ENCODE data around the gene UQCR10.
A peak's percentile ranks its signal among the peaks of the same experiment; 100 is the strongest.

The UQCR10 gene

DNA sequence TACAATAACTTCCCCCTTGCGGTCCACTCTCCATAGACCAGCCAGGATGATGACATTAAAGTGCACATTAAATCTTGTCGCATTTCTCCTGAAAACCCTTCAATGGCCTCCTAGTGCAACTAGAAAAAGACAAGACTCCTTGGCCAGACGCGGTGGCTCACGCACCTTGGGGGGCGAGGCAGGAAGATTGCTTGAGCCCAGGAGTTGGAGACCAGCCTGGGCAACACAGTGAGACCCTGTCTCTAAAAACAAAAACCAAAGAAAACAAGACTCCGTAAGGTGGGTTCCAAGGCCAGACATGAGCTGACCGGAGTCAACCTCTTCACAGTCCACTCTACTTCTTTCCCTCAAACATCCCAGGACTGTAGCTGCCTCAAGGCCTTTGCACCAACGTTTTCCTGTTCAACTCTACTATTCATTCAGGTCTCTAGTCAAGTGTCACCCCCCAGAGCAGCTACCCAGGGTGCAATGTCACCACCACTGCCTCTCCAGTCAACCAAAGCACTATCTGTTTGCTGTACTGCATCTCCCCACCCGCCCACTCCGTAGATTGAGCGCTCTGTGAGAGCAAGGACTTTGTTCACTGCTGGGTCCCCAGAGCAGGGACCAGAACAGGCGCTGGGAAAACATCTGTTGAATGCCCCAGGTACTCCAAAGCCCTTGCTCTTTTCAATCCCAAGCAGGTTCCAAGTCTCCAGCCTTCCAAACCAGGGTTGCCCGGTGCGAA lies 1.1 kb upstream of the UQCR10 start:
- DNase-seq, result no peak

DNA sequence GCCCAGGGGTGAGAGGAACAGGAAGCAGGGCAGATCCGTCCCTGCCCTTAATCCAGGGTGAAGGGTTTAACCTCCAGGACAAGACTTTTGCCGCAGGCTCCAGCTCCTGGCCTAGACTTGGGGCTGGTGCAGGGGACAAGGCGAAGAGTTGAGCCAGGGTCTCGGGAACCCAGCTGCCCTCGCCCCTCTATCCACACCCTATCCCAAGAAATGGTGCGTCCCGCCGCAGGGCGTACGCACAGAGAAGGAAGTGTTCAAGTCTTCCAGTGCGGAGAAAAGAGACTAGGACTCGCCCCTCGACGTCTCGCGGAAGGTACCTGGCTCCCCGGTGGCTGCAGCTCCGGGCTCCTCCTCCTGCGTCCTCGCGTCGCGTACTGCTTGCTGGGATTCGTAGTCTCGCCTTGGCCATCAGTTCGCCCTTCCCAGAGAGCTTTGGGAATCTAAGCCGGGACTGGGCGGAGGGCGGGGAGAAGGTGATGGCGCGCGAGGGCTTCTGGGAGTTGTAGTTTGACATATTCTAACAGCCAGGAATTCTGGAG lies 468 bp upstream of the UQCR10 start, which contains the start of gene ZMAT5:
Gene ZMAT5, minus strand, starts transcription at position 376 of the 539 bp plus-strand sequence. CDS start 18,463 bp downstream, outside the sequence.
- peak; percentile 83 for DNase-seq

DNA sequence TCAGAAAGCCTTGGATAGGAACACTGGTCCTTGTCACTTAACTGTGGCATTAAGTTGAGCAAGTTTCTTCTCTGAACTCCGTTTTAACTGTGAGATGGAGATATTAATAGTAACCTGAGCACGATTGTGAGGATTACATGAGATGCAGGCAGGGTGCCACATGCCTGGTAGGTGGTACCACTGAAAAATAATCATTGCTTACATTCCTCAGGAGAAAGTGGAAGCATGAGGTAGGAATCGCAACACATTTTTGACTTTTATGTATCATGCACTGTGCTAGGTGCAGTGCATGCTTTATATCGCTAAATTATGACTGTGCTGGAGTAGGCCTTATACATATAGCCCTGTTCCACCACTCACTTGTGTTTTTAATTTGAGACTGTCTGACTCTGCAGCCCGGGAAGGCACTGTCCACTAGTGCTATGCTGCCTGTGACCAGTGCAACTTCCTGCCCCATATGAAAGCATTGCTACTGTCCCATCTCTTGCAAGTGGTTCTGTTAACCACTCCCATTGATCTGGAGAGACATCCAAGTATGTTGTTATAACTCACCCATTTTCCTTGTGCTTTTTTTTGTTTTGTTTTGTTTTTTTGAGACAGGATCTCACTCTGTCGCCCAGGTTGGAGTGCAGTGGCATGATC lies 1.0 kb downstream of the UQCR10 start:
- DNase-seq, result no peak

DNA sequence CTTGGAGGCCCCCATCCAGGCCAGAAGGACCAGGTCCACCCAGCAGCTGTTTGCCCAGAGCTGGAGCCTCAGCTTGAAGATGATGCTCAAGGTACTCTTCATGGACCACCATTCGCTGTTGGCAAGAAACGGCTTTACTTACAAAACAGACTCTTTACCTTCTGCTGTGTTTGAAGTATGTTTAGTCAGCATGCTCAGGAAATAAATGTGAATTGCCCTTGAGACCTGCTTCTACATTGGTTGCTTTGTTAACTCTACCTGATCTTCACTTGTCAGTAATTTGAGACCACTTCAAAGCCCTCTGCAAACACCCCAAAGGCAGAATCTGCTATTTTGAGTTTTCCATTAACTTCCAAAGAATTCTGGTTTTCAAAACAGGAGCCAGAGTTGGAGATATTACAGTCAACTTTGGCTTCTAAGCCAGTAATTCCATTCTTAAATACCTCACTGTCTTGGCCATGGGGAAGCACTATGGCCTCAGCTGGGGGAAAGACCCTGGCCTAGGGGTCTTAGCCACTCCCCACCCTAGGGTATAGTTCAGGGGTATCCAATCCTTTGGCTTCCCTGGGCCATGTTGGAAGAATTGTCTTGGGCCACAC lies 2.7 kb downstream of the UQCR10 start:
- no peak for DNase-seq

DNA sequence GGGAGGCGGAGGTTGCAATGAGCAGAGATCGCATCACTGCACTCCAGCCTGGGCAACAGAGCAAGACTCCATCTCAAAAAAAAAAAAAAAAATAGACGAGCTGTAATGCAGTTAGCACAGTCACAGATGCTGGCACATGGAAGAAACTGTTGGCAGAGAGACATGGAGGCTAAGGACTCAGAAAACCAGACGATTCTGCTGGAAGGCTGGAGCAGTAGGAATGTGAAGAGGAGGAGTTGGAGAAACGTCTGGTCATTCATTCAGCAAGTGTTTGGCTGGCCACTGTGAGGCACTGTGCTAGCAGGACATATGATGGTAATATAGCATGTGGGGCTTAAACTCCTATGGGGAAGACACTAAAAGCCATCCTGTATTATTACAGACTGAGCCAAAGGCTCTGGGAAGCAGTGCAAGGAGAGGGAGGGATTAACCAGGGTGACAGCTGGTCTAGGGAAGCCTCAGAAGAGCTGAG lies 5.0 kb downstream of the UQCR10 start:
- DNase-seq, result no peak

DNA sequence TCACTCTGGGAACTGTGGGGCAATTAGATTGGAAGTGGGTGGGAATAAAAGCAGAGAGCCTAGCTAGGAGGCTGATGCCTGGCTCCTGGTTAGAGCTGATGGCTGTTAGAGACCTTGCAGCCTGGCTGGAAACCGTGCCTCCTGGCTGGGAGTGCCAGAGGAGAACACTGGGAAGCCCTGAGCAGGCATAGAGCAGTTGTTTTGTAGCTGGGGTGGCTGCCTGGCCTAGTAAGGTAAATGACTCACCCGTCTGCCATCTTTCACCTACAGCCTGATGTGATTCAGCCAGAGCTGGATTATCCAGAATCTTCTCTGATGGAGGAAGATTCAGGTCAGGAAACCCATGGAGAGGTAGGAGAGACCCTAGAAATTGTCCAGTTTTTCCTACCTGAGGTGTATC lies 6.1 kb downstream of the UQCR10 start:
- DNase-seq, result no peak

DNA sequence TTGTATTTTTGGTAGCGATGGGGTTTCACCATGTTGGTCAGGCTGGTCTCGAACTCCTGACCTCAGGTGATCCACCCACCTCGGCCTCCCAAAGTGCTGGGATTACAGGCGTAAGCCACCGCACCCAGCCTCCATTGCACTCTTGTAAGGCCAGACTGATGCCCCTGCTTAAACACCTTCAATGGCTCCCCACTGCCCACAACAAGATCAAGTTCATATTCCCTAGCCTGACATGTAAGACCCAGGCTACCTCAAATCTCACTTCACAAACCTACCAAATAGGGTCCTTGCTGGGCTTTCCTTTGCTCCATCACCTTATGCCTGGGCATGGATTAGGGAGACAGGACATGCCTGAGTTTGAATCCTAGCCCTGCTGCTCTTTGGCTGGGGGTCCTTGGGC lies 13.1 kb downstream of the UQCR10 start:
- DNase-seq, result no peak

DNA sequence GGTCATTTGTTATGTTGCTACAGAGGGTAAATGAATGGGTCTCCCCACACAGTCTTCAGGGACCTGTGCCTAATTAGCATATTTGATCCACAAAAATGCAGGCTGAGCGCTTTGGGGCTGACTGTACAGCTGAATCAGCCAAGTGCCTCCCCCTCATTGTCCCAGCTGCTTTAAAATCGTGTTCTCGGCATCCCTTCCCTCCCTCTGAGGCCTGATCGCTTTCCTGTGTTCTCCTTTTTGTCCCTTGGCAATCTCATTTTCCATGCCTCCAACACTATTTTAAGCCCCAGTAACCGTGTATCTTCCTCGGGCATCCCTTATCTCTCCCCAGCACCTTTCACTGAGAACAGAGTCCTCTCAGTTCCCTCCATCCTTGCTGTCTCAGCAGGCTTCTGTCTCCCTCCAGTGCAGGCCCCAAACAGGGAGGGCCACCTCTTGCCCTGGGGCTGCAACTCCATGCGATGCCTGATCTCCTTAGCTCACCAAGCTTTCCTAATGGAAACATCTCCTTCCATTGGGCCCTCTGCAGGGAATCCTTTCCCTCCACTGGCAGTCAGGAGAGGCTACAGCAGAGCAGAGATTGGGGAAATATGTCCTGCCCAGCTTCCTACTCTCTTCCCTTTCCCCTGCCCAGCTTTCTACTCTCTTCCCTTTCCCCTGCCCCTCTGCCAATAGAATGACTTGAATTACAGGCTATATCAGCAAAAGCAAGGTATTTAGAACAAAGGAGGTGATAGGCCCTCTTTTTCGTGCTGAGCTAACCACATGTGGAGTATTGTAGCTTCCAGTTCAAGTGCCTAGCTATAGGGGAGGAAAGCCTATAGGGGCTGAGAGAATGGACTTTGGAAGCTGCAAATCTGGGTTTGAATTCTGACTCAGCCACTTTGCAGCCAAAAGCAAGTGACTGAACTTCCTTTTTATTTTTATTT lies 13.8 kb downstream of the UQCR10 start:
- no peak for DNase-seq

DNA sequence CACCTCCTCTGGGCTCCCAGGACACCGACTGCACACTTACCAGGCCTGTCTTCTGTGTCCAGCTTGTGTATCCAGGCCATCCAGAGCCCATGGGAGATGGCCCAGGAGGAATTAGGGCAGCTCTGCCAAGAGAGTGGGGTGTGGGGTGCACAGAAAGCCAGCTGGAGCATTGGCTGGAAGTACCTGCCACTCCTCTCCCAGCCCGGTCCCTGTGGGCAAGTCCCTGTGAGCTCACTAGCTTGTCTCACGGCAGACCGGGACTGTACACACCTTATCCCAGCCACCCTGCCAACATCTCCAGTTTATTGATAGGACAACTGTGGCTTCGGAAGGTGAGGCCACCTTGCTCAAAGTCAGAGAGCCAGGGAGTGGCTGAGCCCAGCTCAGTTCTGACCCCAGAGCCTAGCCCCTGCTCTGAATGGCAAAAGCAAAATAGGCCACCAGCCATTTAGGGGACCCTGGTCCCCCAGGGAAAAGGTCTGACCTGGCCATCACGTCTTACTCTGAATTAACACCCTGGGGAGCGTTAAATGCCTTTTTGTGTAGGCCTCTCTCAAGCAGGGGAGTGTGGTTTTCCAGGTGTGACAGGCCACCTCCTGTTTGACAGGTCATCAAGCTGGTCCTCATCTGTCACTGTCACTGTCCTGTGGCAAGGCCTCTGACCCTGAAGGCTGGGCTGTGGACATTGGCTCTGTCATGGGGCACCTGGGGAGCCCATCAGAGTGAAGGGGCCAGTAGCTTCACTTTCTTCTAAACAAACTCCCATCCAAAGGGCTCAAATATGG lies 15.1 kb downstream of the UQCR10 start:
- DNase-seq, result no peak

DNA sequence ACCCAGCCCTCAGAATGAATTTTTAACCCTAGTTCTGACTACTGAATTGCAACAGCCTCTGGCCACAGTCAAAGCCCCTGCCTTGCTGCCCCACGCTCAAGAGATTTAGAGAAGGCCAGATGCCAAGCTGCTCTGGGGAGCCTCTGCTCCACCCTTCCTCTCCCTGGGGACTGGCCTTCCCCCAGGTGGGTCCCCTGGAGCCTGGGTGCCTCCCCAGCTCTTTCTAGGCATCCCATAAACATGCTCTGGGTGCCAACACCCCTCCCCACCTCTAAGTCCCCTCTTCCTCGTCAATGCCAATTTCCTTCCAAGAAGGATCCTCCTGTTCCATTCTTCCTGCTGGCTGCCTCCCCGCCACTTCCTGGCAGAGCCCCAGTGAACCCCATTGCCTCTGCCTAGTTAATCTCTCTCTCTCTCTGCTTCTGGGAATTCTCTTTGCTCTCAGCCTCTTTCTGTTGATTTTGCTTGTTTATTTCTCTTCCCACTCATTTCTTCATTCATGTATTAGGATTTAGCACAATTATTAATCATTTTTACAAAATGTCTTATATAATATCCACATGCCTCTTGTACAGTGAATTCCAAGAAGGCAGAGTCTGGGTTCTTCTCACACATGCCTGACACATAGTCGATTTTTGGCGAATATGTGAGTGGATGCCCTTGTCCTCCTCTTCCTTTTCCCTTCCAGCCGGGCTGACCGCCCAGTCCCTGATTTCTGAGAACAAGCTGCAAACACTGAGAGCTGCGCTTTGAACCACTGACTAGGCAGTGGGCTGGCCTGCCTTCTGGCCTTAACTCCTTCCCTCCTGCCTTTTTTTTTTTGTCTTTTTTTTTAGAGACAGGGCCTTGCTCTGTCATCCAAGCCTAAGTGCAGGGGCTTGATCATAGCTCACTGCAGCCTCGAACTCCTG lies 17.5 kb downstream of the UQCR10 start:
- DNase-seq, result no peak

DNA sequence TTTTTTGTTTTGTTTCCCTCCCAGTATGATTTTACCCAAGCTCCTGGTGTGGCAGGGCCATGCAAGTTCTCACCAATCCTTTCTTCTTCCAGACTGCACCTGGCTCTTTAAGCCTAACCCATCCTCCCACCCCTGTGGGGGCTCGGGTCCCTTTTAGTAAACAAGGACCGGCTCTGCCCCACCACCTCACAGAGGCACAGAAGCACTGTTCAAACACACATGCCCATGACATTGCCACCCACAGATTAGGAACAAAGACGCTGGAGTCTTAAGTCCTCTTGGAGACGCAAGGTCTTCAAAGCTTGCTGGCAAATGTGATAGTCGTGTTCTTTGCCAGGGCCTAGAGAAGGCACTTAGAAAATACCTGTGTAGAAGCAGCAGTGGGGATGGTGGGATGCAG lies 18.9 kb downstream of the UQCR10 start:
- no peak for DNase-seq

DNA sequence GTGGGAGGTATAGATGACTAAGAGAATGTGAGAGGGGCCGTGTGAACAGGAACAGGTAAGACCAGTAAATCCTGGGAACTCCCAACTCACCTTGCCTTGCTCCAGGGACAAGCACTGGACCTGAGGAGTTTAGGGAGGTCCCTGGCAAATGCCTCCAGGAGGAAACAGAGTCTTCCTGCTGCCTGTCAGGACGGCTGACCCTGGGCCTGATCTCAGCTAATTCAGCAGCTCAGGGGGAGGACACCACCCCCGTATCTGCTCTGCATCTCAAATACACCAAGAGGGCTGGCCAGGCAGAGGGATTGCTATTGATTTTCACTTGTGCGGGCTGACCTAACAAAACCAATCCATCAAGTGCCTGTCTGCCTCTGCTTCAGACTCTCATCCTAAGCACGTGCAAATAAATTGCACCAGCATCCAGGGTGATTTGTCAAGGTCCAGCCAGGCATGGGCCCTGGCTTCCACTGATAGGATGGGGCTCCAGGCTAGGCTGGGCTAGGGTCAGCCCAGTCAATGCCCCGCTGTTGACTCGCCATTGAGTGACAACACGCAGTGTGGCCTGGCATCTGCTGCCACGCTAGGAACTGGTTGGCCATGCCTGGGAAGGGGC lies 20.3 kb downstream of the UQCR10 start:
- DNase-seq, result no peak

DNA sequence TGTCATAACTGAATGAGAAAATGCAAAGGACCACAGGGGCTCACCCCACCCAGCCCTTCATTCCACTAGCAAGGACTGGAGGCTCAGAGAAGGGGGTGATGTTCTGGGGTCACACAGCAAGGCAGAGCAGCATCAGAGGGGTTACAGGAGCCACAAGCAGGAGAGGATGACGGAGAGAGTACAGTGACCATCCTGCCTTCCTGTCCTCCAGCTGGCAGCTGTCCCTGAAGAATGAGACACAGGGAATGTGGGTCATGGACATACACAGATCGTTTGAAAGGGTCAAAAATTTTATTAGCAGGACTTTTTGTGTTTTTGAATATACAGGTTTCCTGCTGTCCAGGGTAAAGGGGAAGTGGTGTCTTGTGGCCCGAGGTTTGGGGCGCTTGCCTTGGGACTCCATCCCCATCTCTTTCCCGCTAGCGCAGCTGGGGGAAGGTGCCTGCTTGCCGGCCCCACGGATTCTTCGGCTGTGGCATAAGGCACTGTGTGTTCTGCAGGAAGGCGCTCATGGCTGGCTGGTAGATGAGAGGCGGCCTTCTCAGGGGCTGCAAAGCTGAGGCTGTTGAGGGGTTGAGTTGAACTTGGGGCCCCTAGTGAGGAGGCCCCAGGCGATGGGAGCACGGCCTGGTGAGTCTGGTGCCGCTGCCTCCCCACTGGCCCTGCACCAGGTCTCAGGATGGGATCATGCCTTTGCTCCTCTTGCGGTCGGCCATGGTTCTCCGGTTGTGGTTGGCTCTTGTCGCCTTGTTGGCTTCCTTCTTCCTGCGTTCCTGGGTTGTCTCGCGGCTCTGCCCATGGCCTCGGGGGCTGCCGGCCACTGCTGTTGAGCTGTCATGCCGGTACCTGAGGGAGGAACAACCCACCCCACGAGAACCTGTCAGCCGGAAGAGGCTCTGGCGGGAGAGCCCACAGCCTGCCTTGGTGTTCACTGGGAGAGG lies 21.4 kb downstream of the UQCR10 start:
- DNase-seq, result no peak

DNA sequence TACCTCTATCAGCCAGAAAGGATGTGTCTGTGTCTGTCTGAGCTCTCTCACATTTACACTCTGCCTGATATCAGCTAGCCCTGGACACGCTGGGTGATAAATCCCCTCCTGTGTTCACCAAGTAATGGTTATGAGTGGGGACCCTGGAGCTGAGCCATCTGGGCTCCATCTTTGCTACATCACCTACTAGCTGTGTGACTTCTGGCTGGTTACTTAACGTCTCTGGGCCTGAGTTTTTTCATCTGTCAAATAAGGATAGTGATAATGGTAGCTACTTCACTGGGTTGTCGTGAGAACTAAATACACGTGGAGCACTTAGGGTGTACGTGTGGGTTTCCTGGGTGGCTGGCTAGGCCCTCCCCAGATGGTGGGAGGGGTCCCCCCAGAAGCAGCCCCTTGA lies 22.9 kb downstream of the UQCR10 start:
- DNase-seq, result no peak

DNA sequence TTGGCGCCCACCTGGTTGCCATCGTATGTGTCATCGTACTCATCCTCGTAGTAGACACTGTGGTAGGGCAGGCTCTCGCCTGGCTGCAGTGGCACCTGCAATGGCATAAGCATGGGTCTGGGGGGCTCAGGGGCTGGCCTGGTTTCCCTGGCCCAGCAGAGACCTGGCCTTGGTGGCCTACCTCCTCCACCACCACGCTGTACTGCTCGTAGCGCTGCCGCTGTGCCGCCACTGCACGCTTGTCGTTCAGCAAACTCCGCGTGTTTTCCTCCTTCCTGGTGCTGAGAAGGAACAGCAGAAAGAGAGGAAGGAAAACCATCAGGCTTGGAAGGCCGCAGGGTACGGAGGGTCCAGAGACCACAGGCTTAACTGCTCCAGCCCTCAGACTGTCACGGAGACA lies 26.2 kb downstream of the UQCR10 start:
- DNase-seq, result no peak

DNA sequence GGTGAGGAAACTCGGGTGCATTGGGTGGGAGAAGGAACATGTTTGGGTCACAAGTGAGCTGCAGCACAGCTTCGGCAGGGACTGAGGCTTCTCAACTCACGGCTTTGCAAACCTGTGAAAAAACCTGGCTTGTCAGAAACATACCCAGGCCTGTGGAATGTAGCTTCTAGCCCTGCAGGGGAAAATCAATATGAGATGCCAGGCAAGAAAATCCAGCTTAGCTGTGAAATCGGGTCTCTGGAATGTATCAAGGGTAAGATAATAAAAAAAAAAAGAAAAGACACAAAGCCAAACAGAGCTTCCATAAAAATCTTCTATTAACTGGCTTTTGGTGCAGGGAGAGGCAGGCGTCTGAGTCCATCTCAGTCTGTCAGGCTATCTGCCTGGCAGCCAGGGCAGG lies 28.5 kb downstream of the UQCR10 start:
- no peak for DNase-seq

DNA sequence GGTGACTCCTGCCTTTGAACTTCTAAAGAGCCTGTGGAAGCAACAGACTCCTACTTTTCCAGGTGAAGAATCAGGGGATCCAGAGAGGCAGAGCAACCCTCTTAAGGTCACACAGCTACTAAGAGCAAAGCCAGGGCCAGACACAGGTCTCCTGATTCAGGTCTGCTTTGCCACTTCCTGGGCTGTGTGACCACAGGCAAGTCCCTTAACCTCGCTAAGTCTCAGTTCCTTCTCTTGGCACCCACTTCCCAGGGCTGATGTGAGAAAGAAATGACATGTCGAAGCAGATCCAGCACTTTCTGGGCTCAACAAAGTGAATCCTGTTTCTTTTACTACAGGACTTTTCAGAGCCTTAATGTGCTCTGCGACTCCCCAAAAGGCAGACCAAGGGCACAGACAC lies 30.2 kb downstream of the UQCR10 start:
- no peak for DNase-seq

DNA sequence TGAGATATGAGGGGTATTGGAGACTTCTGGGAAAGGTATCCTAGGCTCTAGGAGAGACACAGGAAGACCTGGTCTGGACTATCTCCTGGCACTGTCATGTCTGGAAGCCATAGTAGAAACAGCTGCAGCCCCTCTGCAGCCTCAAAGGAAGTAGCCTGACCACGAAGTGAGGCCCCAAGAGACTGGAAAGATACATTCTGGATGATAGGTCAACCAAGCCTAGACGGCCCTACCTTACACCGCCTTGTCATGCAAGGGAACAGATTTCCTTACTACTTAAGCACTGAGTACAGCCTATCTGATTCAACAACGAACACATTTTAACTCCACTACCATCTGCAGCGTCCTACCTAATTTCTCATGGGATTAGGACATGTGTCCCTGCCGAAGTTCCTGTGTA lies 31.1 kb downstream of the UQCR10 start:
- DNase-seq, result no peak

DNA sequence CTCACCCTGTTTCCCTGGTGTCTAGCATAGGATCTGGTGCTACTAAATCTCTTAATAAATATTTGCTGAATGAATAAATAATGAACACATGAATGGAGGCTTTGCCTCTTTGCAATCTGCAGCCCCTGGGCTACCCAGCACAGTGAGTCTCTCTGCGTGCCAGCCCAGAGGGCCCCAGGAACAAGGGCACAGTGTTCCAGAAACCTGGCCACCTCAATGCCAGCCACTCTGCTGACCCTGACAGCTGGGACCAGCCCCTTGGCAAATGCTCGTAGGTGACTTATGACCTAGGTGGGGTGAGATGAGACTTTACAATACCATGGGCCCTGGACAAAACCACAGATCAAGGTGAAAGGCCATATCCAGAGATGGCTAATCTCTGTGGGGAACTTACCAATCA lies 31.6 kb downstream of the UQCR10 start:
- DNase-seq, result no peak

All from NCI-H526 treated with DMSO at 0.1 percent for 48 hours (cell line).